ENCODE results near the gene IMMP2L. TPM values are rescaled to one million over a fixed set of nuclear protein-coding genes. Genes with fewer than 3 reads are reported as not detected.

IMMP2L gene
- total RNA-seq, 1 donor from 2014 or later, result 17.8 TPM

DNA sequence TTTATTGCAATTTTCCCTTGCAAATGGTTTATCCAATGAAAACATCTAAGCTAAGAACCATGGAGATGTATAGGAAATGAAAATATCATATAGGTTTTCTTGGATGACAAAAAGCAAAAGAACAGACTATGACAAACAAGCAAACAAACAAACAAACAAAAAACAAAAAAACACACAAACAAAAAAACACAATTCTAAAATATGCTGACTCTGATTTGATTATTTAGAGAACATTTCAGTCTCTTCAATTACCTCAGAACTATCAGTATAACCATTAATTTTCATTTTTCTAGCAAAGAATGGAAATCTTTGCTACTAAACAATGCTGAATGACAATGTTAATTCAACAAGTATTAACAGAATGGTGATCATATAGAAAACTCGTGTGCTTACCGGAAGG lies 840.9 kb downstream of the IMMP2L start:
- H3K4me1 ChIP-seq, result no peaks in the 10 kb centered on the region
- no peak overlapping the region for H3K4me3 ChIP-seq
- no peaks in the 10 kb centered on the region for H3K9me3 ChIP-seq (replicated peaks)
- H3K27ac ChIP-seq (replicated peaks), result no peak overlapping the region
- H3K36me3 ChIP-seq, result no peaks in the 10 kb centered on the region
- H3K27me3 ChIP-seq (ENCODE audit: low read depth), result no peaks in the 10 kb centered on the region
- DNase-seq, result no peak
- TF ChIP-seq, protein P1, sequence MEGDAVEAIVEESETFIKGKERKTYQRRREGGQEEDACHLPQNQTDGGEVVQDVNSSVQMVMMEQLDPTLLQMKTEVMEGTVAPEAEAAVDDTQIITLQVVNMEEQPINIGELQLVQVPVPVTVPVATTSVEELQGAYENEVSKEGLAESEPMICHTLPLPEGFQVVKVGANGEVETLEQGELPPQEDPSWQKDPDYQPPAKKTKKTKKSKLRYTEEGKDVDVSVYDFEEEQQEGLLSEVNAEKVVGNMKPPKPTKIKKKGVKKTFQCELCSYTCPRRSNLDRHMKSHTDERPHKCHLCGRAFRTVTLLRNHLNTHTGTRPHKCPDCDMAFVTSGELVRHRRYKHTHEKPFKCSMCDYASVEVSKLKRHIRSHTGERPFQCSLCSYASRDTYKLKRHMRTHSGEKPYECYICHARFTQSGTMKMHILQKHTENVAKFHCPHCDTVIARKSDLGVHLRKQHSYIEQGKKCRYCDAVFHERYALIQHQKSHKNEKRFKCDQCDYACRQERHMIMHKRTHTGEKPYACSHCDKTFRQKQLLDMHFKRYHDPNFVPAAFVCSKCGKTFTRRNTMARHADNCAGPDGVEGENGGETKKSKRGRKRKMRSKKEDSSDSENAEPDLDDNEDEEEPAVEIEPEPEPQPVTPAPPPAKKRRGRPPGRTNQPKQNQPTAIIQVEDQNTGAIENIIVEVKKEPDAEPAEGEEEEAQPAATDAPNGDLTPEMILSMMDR (IDR thresholded peaks at IDR 0.05; ENCODE audit: borderline replicate concordance), result no peak
- intact Hi-C loops (cut with micrococcal nuclease), result no loop called here

GRCh38 chr7:110720626-110721025 lies 841.7 kb downstream of the IMMP2L start:
- H3K27ac ChIP-seq (replicated peaks), result no peak overlapping the region

DNA sequence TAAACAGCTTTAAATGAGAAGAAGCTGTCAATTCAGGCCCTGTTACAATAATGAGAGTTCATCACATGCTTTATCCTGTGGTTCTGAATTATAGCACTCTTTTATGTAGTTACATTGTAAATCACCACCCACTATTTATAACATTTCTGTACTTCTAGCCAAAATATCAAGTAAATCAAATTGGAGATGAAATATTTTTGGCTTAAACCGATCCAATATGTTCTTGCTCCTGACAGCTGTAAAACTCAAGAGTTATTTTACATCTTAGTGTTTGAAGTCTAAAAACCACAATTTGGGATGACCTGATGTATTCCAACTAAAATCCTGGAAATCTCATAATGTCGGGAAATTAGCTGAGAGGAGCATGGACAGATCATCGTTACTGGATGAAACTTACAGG lies 842.6 kb downstream of the IMMP2L start:
- intact Hi-C loops (cut with micrococcal nuclease), result no loop called here
- TF ChIP-seq, protein P1 (IDR thresholded peaks at IDR 0.05; ENCODE audit: borderline replicate concordance), result no peak
- Histone ChIP-seq H3K4me3 (no peak overlapping the region), H3K9me3 (replicated peaks) (no peaks in the 10 kb centered on the region), H3K36me3 (no peaks in the 10 kb centered on the region), H3K27ac (replicated peaks) (no peak overlapping the region), H3K4me1 (no peaks in the 10 kb centered on the region), H3K27me3 (ENCODE audit: low read depth) (no peaks in the 10 kb centered on the region)
- no peak for DNase-seq

More at GRCh38 chr7:110720626-110721025, 841.7 kb downstream of the IMMP2L start:
- TF ChIP-seq, protein P1 (IDR thresholded peaks at IDR 0.05; ENCODE audit: borderline replicate concordance), result no peak
- H3K9me3 ChIP-seq (replicated peaks), result no peaks in the 10 kb centered on the region
- intact Hi-C loops (cut with micrococcal nuclease), result no loop called here
- no peaks in the 10 kb centered on the region for H3K4me1 ChIP-seq
- H3K4me3 ChIP-seq, result no peak overlapping the region
- no peaks in the 10 kb centered on the region for H3K27me3 ChIP-seq (ENCODE audit: low read depth)
- no peaks in the 10 kb centered on the region for H3K36me3 ChIP-seq
- no peak for DNase-seq

DNA sequence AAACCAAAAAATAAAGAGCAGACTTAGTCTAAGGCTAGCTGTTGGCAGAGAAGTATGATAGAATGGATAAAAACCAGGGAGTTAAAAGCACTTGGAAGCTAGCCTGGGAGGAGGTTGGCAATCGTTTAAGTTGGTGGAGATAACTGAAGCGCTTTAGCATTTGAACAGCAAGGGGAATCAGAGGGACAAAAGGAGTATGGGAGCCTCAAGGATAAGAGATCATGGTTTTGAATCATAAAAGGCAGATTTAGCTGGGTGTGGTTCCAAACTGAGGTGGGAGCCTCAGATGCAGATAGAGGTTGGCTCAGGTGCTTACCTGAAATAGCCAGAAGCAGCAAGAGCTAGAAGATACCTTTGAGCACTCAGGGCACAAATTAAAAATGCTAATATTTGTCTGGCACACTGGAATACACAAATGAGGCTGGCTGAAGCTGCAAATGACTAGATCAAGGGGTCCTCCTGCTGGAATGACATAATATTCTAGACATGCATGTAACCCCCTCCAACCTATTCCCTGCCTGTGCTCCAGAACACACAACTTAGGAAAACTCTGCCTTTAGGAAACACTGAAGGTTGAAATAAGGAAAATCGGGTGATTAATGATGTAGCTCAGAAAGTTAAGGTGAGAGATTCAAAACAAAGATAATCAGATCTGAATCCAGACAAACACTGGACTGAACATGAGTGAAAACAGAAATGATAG lies 843.6 kb downstream of the IMMP2L start:
- no peaks in the 10 kb centered on the region for H3K27me3 ChIP-seq (ENCODE audit: low read depth)

DNA sequence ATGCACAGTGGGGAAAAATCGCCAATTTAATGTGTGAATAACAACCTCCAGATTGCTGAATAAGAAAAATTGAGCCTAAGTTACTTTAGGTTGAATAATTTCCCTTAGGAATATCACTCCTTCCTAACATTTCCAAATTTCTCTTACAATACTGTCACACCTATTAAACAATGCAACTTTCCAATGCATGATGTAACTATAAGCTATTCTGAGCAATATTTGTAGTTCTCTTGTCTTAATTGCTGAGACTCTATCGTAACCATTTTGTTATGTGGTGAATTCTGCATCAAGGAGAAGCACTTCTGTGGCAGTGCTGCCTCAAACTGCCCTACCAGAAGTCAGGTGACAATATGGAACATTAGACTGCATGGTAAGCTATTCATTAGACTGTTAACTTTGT lies 858.1 kb downstream of the IMMP2L start:
- Histone ChIP-seq H3K9me3 (replicated peaks) (no peaks in the 10 kb centered on the region), H3K27me3 (ENCODE audit: low read depth) (no peaks in the 10 kb centered on the region), H3K36me3 (no peaks in the 10 kb centered on the region), H3K4me1 (no peaks in the 10 kb centered on the region), H3K27ac (replicated peaks) (no peak overlapping the region), H3K4me3 (no peak overlapping the region)
- TF ChIP-seq, protein P1 (IDR thresholded peaks at IDR 0.05; ENCODE audit: borderline replicate concordance), result no peak
- intact Hi-C loops (cut with micrococcal nuclease), result no loop called here
- no peak for DNase-seq

More for the DNA sequence above, 843.6 kb downstream of the IMMP2L start:
- DNase-seq, result no peak
- H3K36me3 ChIP-seq, result no peaks in the 10 kb centered on the region
- H3K27ac ChIP-seq (replicated peaks), result no peak overlapping the region
- no peak overlapping the region for H3K4me3 ChIP-seq
- no peaks in the 10 kb centered on the region for H3K4me1 ChIP-seq
- no peaks in the 10 kb centered on the region for H3K9me3 ChIP-seq (replicated peaks)
- intact Hi-C loops (cut with micrococcal nuclease), result no loop called here
- TF ChIP-seq, protein P1 (IDR thresholded peaks at IDR 0.05; ENCODE audit: borderline replicate concordance), result no peak

All from left ventricle myocardium inferior (tissue), 1 donor.